ENCODE results near the gene GYS2. TPM values are rescaled to one million over a fixed set of nuclear protein-coding genes. Genes with fewer than 3 reads are reported as not detected.

GYS2 gene
- total and polyA plus RNA-seq, 9 of the 15 experiments (the other 6 are each of a cell fraction or from before 2014, with no cell fraction given), result not detected

GRCh38 chr12:21573733-21574358, 30.8 kb downstream of the GYS2 start (continued):
- TF ChIP-seq HOMEZ (CRISPR knock-in tag; IDR thresholded peaks at IDR 0.05), result no peak
- TF ChIP-seq FOXK2 (conservative IDR thresholded peaks at IDR 0.05 in 1 of 2, IDR thresholded peaks at IDR 0.05 in 1 of 2; ENCODE audit: low read depth in 2 of 2), result no peak
- no peak for TF ChIP-seq ZNF609 (CRISPR knock-in tag; IDR thresholded peaks at IDR 0.05; ENCODE audit: borderline replicate concordance)
- TF ChIP-seq ARID1B (IDR thresholded peaks at IDR 0.05), result no peak
- no peak for TF ChIP-seq RB1 (IDR thresholded peaks at IDR 0.05; ENCODE audit: low read depth)
- TF ChIP-seq MEIS2 (IDR thresholded peaks at IDR 0.05; ENCODE audit: partially characterized antibody), result no peak
- TF ChIP-seq TOE1 (IDR thresholded peaks at IDR 0.05; ENCODE audit: borderline replicate concordance), result no peak
- TF ChIP-seq TOE1 (CRISPR knock-in tag; IDR thresholded peaks at IDR 0.05; ENCODE audit: borderline replicate concordance, low read depth), result no peak
- TF ChIP-seq CHD2 (IDR thresholded peaks at IDR 0.05; ENCODE audit: low read depth, low read length), result no peak
- TF ChIP-seq TCF15 (CRISPR knock-in tag; IDR thresholded peaks at IDR 0.05), result no peak
- no peak for TF ChIP-seq MTF1 (CRISPR knock-in tag; IDR thresholded peaks at IDR 0.05; ENCODE audit: borderline replicate concordance)

Data from K562 (cell line).